H1 (cell line): ENCODE measurements around the gene TMEM147. TPM values are rescaled to one million over a fixed set of nuclear protein-coding genes. Genes with fewer than 3 reads are reported as not detected.

ENCODE experiments used
- CTCF ChIA-PET: fragments of 300-600 bp; sonication (Branson Sonifier 250); formaldehyde crosslinking; loops from one replicate; lab custom pipeline; 2021; ENCODE audit not compliant: partially characterized antibody; lab: Charles Lee
- POLR2A ChIA-PET: fragments of 300-600 bp; sonication (Branson Sonifier 250); formaldehyde crosslinking; loops from one replicate; lab custom pipeline; 2021; ENCODE audit warnings: inconsistent platforms; ENCODE audit not compliant: partially characterized antibody; lab: Charles Lee
- DNase-seq, 2 experiments: peaks; one replicate each; pipeline versions ENCODE4 v3.0.0 to v3.0.0-alpha.2; 2010 to 2022; ENCODE audit warnings: low spot score in 2 of 2, low read depth in 1 of 2, mixed read lengths in 1 of 2
- FAIRE-seq: peaks from 2 replicates; lab custom pipeline; 2011; peaks lifted over from hg19 to GRCh38; lab: Jason Lieb, UNC
- H2AFZ ChIP-seq: 2 replicates; pipeline ENCODE4 v1.8.1; 2012; ENCODE audit warnings: low read length, inconsistent platforms
- H2AK5ac ChIP-seq: 2 replicates; pipeline ENCODE4 v1.6.1; 2013; ENCODE audit warnings: low read depth, low read length
- H2BK120ac ChIP-seq: replicated peaks from 2 replicates; pipeline ENCODE3; 2013; ENCODE audit warnings: low read depth, low read length, inconsistent platforms
- H2BK12ac ChIP-seq: 2 replicates; pipeline ENCODE4 v1.6.1; 2013; ENCODE audit warnings: low read depth, low read length
- H2BK15ac ChIP-seq: 2 replicates; pipeline ENCODE4 v1.6.1; 2013; ENCODE audit warnings: low read length
- H2BK20ac ChIP-seq: 2 replicates; pipeline ENCODE4 v1.6.1; 2013; ENCODE audit warnings: low read length
- H2BK5ac ChIP-seq: 2 replicates; pipeline ENCODE4 v1.6.1; 2013; ENCODE audit warnings: low read depth, low read length
- H3K14ac ChIP-seq: 2 replicates; pipeline ENCODE4 v1.6.1; 2013; ENCODE audit warnings: inconsistent platforms; ENCODE audit not compliant: insufficient read length
- H3K18ac ChIP-seq: 2 replicates; pipeline ENCODE4 v1.6.1; 2013; ENCODE audit warnings: low read length; ENCODE audit errors: extremely low read depth
- H3K23ac ChIP-seq: 2 replicates; pipeline ENCODE4 v1.6.1; 2013; ENCODE audit warnings: inconsistent platforms; ENCODE audit not compliant: insufficient read length
- H3K23me2 ChIP-seq: 2 replicates; pipeline ENCODE4 v1.6.1; 2013; ENCODE audit warnings: low read depth, low read length
- H3K27ac ChIP-seq: 2 replicates; pipeline ENCODE4 v1.6.1; 2011; ENCODE audit warnings: low read depth, low read length, inconsistent platforms
- H3K27me3 ChIP-seq, 4 experiments: replicated peaks in 1 of 4; 1 replicate in 1 of 4; 2 replicates in 3 of 4; pipeline versions ENCODE4 v1.6.1 to v1.8.1; 2011 to 2013; ENCODE audit warnings: low read length in 3 of 4, mild to moderate bottlenecking in 3 of 4, inconsistent platforms in 2 of 4, mixed read lengths in 2 of 4, moderate library complexity in 1 of 4; ENCODE audit not compliant: control insufficient read depth in 3 of 4, insufficient read depth in 3 of 4; ENCODE audit errors: extremely low read depth in 1 of 4
- H3K36me3 ChIP-seq, 4 experiments: 2 replicates each; pipeline versions ENCODE4 v1.6.1 to v1.8.1; 2011 to 2013; ENCODE audit warnings: mild to moderate bottlenecking in 4 of 4, low read length in 3 of 4, moderate library complexity in 2 of 4, control low read depth in 1 of 4, inconsistent platforms in 1 of 4; ENCODE audit not compliant: insufficient read depth in 4 of 4, control insufficient read depth in 2 of 4
- H3K4ac ChIP-seq: replicated peaks from 2 replicates; pipeline ENCODE3; 2013; ENCODE audit warnings: low read length, low read depth, mixed read lengths, inconsistent platforms; ENCODE audit not compliant: insufficient read length
- H3K4me1 ChIP-seq, 4 experiments: replicated peaks in 1 of 4; 1 replicate in 1 of 4; 2 replicates in 3 of 4; pipeline versions ENCODE4 v1.6.1 to v1.8.1; 2011 to 2013; ENCODE audit warnings: low read length in 3 of 4, inconsistent platforms in 2 of 4, mixed read lengths in 1 of 4; ENCODE audit not compliant: insufficient read depth in 4 of 4, control insufficient read depth in 3 of 4
- H3K4me2 ChIP-seq, 2 experiments: 2 replicates each; pipeline versions ENCODE4 v1.6.1 to v1.8.1; 2011 to 2013; ENCODE audit warnings: low read depth in 2 of 2, low read length in 2 of 2, control low read depth in 1 of 2, inconsistent platforms in 1 of 2, mild to moderate bottlenecking in 1 of 2; ENCODE audit not compliant: insufficient read depth in 1 of 2
- H3K4me3 ChIP-seq, 4 experiments: fragments of 200-600, 300-600 bp in 1 of 4; sonication (generic), shearing (Covaris generic), sonication (Bioruptor Twin) in 1 of 4; 2 replicates each; pipeline versions ENCODE4 v1.5.1 to v1.8.1; 2011 to 2016; ENCODE audit warnings: low read length in 4 of 4, low read depth in 3 of 4, control low read depth in 2 of 4, inconsistent platforms in 2 of 4, mild to moderate bottlenecking in 2 of 4, mixed read lengths in 1 of 4, moderate library complexity in 1 of 4; ENCODE audit not compliant: insufficient read depth in 2 of 4; ENCODE audit errors: extremely low read depth in 1 of 4
- H3K56ac ChIP-seq: replicated peaks from 2 replicates; pipeline ENCODE3; 2013; ENCODE audit warnings: low read depth, mild to moderate bottlenecking, mixed read lengths, low read length, inconsistent platforms; ENCODE audit not compliant: insufficient read length
- H3K79me1 ChIP-seq: 2 replicates; pipeline ENCODE4 v1.6.1; 2013; ENCODE audit warnings: low read depth, low read length, control low read depth
- H3K79me2 ChIP-seq, 2 experiments: 2 replicates each; pipeline versions ENCODE4 v1.6.1 to v1.8.1; 2012 to 2013; ENCODE audit warnings: low read length in 2 of 2, mild to moderate bottlenecking in 2 of 2, inconsistent platforms in 1 of 2; ENCODE audit not compliant: insufficient read depth in 2 of 2, control insufficient read depth in 1 of 2
- H3K9ac ChIP-seq, 4 experiments: replicated peaks in 1 of 4; 1 replicate in 1 of 4; 2 replicates in 3 of 4; pipeline versions ENCODE4 v1.6.1 to v1.8.1; 2011 to 2013; ENCODE audit warnings: low read depth in 3 of 4, low read length in 3 of 4, control low read depth in 2 of 4, mild to moderate bottlenecking in 2 of 4, moderate library complexity in 2 of 4, inconsistent platforms in 1 of 4; ENCODE audit errors: extremely low read depth in 1 of 4
- H3K9me3 ChIP-seq, 2 experiments: 2 replicates each; pipeline versions ENCODE4 v1.6.1 to v1.8.1; 2012 to 2013; ENCODE audit warnings: mild to moderate bottlenecking in 2 of 2, moderate library complexity in 2 of 2, control low read depth in 1 of 2, inconsistent platforms in 1 of 2, low read depth in 1 of 2, low read length in 1 of 2, mixed read lengths in 1 of 2; ENCODE audit not compliant: insufficient read depth in 2 of 2
- H4K20me1 ChIP-seq, 2 experiments: replicated peaks in 1 of 2; 2 replicates each; pipeline versions ENCODE3 to v1.8.1; 2011 to 2013; ENCODE audit warnings: inconsistent platforms in 2 of 2, low read length in 2 of 2, mild to moderate bottlenecking in 1 of 2; ENCODE audit not compliant: insufficient read depth in 2 of 2, control insufficient read depth in 1 of 2
- H4K5ac ChIP-seq: 2 replicates; pipeline ENCODE4 v1.6.1; 2013; ENCODE audit warnings: low read length, low read depth, mixed read lengths, inconsistent platforms; ENCODE audit not compliant: insufficient read length
- H4K8ac ChIP-seq: 2 replicates; pipeline ENCODE4 v1.8.0; 2013; ENCODE audit warnings: mild to moderate bottlenecking, moderate library complexity, low read length, inconsistent platforms; ENCODE audit not compliant: insufficient read depth; ENCODE audit errors: extremely low read depth
- H4K91ac ChIP-seq: replicated peaks from 2 replicates; pipeline ENCODE3; 2013; ENCODE audit warnings: low read length, mixed read lengths, inconsistent platforms; ENCODE audit not compliant: insufficient read length
- CBX8 ChIP-seq: fragments of 300-800, 300-1000 bp; sonication (generic); IDR thresholded peaks from 2 replicates; pipeline ENCODE4 v1.7.1; 2016; ENCODE audit warnings: low read depth, low read length, borderline replicate concordance
- KDM1A ChIP-seq: fragments of 200-600, 300-600 bp; sonication (generic); IDR thresholded peaks from 2 replicates; pipeline ENCODE4 v1.7.1; 2016; ENCODE audit warnings: mild to moderate bottlenecking, low read length, borderline replicate concordance
- TBP ChIP-seq: IDR thresholded peaks from 2 replicates; pipeline ENCODE4 v1.6.1; 2011; ENCODE audit warnings: low read depth, low read length, improper control_type of control experiment
- USF2 ChIP-seq: IDR thresholded peaks from 2 replicates; pipeline ENCODE4 v1.6.1; 2011; ENCODE audit warnings: low read length, improper control_type of control experiment
- WGBS, 2 experiments: shearing (Covaris generic) in 1 of 2; methylation state at CpG; one replicate each; pipeline versions ENCODE4 v1.1.6 to v1.1.7; 2013 to 2015; ENCODE audit warnings: low lambda C conversion rate in 2 of 2, mixed read lengths in 2 of 2, inconsistent platforms in 1 of 2, low coverage in 1 of 2, missing lambda C conversion rate in 1 of 2; ENCODE audit not compliant: insufficient replicate concordance in 2 of 2, insufficient coverage in 1 of 2, insufficient read length in 1 of 2; ENCODE audit errors: extremely low coverage in 1 of 2, missing lambda C conversion rate in 1 of 2; 5-methylcytosine and 5-hydroxymethylcytosine counted together
- polyA plus RNA-seq, 7 experiments: library from polyadenylated mRNA; depleted of rRNA in 3 of 7; stranded (reverse) in 5 of 7; unstranded in 2 of 7; fragments of >200 nt in 5 of 7; fragments of 200-250 nt in 2 of 7; gene quantifications; 1 replicate in 5 of 7; 2 replicates in 1 of 7; 4 replicates in 1 of 7; pipeline versions ENCODE4 v1.2.1 to v1.2.3, GENCODE V29; 2011 to 2013; ENCODE audit warnings: missing spikeins in 2 of 7, mixed read lengths in 2 of 7
- total RNA-seq: library from RNA; stranded (reverse); fragmentation: NEBNext Ultra II Directional; extraction: Animal tissue kit (Norgen Biotek cat#: 25700); gene quantifications from 2 replicates; pipeline ENCODE4 v1.2.1, GENCODE V29; 2021

The TMEM147 gene
- total and polyA plus RNA-seq, 2 of the 8 experiments (the other 6 are each of a cell fraction or from before 2014, with no cell fraction given): 159 to 418 TPM

DNA sequence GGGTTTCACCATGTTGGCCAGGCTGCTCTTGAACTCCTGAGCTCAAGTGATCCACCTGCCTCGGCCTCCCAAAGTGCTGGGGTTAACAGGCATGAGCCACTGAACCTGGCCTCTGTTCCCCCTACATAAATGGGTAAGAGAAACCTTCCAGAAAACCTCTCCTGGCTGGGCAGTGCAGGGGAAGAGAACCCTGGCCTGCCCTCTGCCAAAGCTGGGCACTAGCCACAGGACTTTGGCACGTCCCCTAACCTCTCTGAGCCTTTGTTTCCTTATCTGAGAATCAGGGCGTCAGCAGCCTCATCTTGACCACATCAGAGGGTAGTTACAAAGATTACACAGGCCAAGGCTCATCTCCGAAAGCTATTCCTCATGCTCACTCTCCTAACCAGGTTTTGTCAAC lies 19.6 kb upstream of the TMEM147 start:
- WGBS, 2 experiments: 92% methylated on average over 4 of the region's 4 CpGs; no CpG with 5 or more reads in 1 of the 2 experiments
- POLR2A ChIA-PET: interaction anchor here (1.2 to 4.6 kb wide), 4 partner anchors 11 to 18 kb away, joined by 3 to 34 read pairs (median 4); no protein-coding TSS in a partner anchor
- H3K79me1 ChIP-seq: no peaks in the 10 kb centered on the region
- H3K23me2 ChIP-seq: peaks cover 3% of the 10 kb centered on the region; the same call in 1 of the 2 replicates
- TF ChIP-seq CBX8 (no peak), KDM1A (0 out of 2 replicates have a peak, but pooled peaks have one; percentile 18), TBP (no peak), USF2 (no peak)
- H3K9me3 ChIP-seq: no peaks in the 10 kb centered on the region
- H2AFZ ChIP-seq: no peak overlapping the region
- H3K9ac ChIP-seq: no peak overlapping the region
- H3K4me1 ChIP-seq: peaks cover 7 to 22% (median 14%) of the 10 kb centered on the region in 4 experiments
- no peak overlapping the region for H4K8ac ChIP-seq
- H2BK12ac ChIP-seq: no peak overlapping the region
- no peak overlapping the region for H3K14ac ChIP-seq
- CTCF ChIA-PET: interaction anchor here (0.7 to 1.5 kb wide), 5 partner anchors 15 to 66 kb away, joined by 3 to 4 read pairs (median 4); no protein-coding TSS in a partner anchor
- H3K4ac ChIP-seq: no peak overlapping the region
- H2BK5ac ChIP-seq: no peak overlapping the region
- H3K79me2 ChIP-seq: no peaks in the 10 kb centered on the region
- no peak overlapping the region for H4K5ac ChIP-seq
- no peak overlapping the region for H2BK120ac ChIP-seq
- no peaks in the 10 kb centered on the region for H3K36me3 ChIP-seq
- no peak overlapping the region for H3K18ac ChIP-seq
- no peak overlapping the region for H3K23ac ChIP-seq
- H3K27me3 ChIP-seq: peaks cover 0 to 3% (median 1%) of the 10 kb centered on the region in 4 experiments; a peak in 2 of 7 replicates
- no peak overlapping the region for H4K91ac ChIP-seq
- H3K56ac ChIP-seq: no peak overlapping the region
- no peak overlapping the region for H3K4me3 ChIP-seq
- no peak overlapping the region for H3K4me2 ChIP-seq
- no peak overlapping the region for H3K27ac ChIP-seq
- H2BK15ac ChIP-seq: no peak overlapping the region
- no peak for FAIRE-seq
- H2AK5ac ChIP-seq: no peak overlapping the region
- DNase-seq: no peak
- H2BK20ac ChIP-seq: peak overlapping the region; percentile 32; the same call in 1 of the 2 replicates
- H4K20me1 ChIP-seq: no peaks in the 10 kb centered on the region
